ENCODE results near the gene ZNF414.
"Not testable (repeated sequence)": the region's sequence is repeated elsewhere in the genome, so short reads cannot be mapped to it uniquely, and the experiment has no call there.

Gene ZNF414

GRCh38 chr19:8518536-8518935 lies 4.6 kb upstream of the ZNF414 start:
- in situ Hi-C loops (cut with MboI; ENCODE audit: low sequenced_read_pairs): no loop called here

GRCh38 chr19:8517551-8518442 lies 3.8 kb upstream of the ZNF414 start:
- in situ Hi-C loops (cut with MboI; ENCODE audit: low sequenced_read_pairs): no loop called here

GRCh38 chr19:8515317-8515716 lies 1.4 kb upstream of the ZNF414 start:
- in situ Hi-C loops (cut with MboI; ENCODE audit: low sequenced_read_pairs): no loop called here

GRCh38 chr19:8514505-8515009 lies 590 bp upstream of the ZNF414 start:
- in situ Hi-C loops (cut with MboI; ENCODE audit: low sequenced_read_pairs): not testable (repeated sequence)

- in situ Hi-C loops (cut with MboI; ENCODE audit: low sequenced_read_pairs): no loop called here
Measured at GRCh38 chr19:8513036-8513686, 806 bp downstream of the ZNF414 start.

GRCh38 chr19:8512115-8512967 lies 1.6 kb downstream of the ZNF414 start:
- in situ Hi-C loops (cut with MboI; ENCODE audit: low sequenced_read_pairs): no loop called here

- in situ Hi-C loops (cut with MboI; ENCODE audit: low sequenced_read_pairs): no loop called here
Measured at GRCh38 chr19:8511573-8512101, 2.3 kb downstream of the ZNF414 start.

GRCh38 chr19:8510589-8511115 lies 3.3 kb downstream of the ZNF414 start:
- in situ Hi-C loops (cut with MboI; ENCODE audit: low sequenced_read_pairs): no loop called here

- in situ Hi-C loops (cut with MboI; ENCODE audit: low sequenced_read_pairs): no loop called here
Measured at GRCh38 chr19:8506402-8506957, 7.5 kb downstream of the ZNF414 start.

- in situ Hi-C loops (cut with MboI; ENCODE audit: low sequenced_read_pairs): no loop called here
Measured at GRCh38 chr19:8505680-8506401, 8.1 kb downstream of the ZNF414 start.

GRCh38 chr19:8504919-8505318 lies 9.0 kb downstream of the ZNF414 start:
- in situ Hi-C loops (cut with MboI; ENCODE audit: low sequenced_read_pairs): no loop called here

- in situ Hi-C loops (cut with MboI; ENCODE audit: low sequenced_read_pairs): no loop called here
Measured at GRCh38 chr19:8504171-8504570, 9.8 kb downstream of the ZNF414 start.

- in situ Hi-C loops (cut with MboI; ENCODE audit: low sequenced_read_pairs): no loop called here
Measured at GRCh38 chr19:8503510-8503909, 10.5 kb downstream of the ZNF414 start.

- in situ Hi-C loops (cut with MboI; ENCODE audit: low sequenced_read_pairs): no loop called here
Measured at GRCh38 chr19:8501981-8502380, 12.0 kb downstream of the ZNF414 start.

- in situ Hi-C loops (cut with MboI; ENCODE audit: low sequenced_read_pairs): no loop called here
Measured at GRCh38 chr19:8501516-8501915, 12.5 kb downstream of the ZNF414 start.

- in situ Hi-C loops (cut with MboI; ENCODE audit: low sequenced_read_pairs): no loop called here
Measured at GRCh38 chr19:8500158-8500557, 13.8 kb downstream of the ZNF414 start.

- in situ Hi-C loops (cut with MboI; ENCODE audit: low sequenced_read_pairs): no loop called here
Measured at GRCh38 chr19:8499048-8499833, 14.7 kb downstream of the ZNF414 start.

GRCh38 chr19:8498295-8498694 lies 15.7 kb downstream of the ZNF414 start:
- in situ Hi-C loops (cut with MboI; ENCODE audit: low sequenced_read_pairs): no loop called here

- in situ Hi-C loops (cut with MboI; ENCODE audit: low sequenced_read_pairs): no loop called here
Measured at GRCh38 chr19:8494158-8494557, 19.8 kb downstream of the ZNF414 start.

All from HL-60/S4 treated with retinoic acid at 250 ng/mL for 4 days and 3 days (cell line).